ENCODE data around the gene LRRC45. TPM values are rescaled to one million over a fixed set of nuclear protein-coding genes. Genes with fewer than 3 reads are reported as not detected.
"Not testable (repeated sequence)": the region's sequence is repeated elsewhere in the genome, so short reads cannot be mapped to it uniquely, and the experiment has no call there.

LRRC45 gene
- total RNA-seq, 4 donors from 2014 or later, result 16.7 to 18.3 (median 17.6) TPM

- 4% methylated on average over 10 of the region's 10 CpGs for WGBS, 2 donors
- no peak overlapping the region for H3K4me3 ChIP-seq (ENCODE audit: low read depth, poor library complexity, severe bottlenecking)
- DNase-seq (ENCODE audit: low spot score in 2 of 2), result no peak
- intact Hi-C loops (cut with DNase I; ENCODE audit: low total_unique reads), result no loop called here
- TF ChIP-seq POLR2A (IDR thresholded peaks at IDR 0.05) (no peak), CTCF (IDR thresholded peaks at IDR 0.05) (no peak)
Observed at GRCh38 chr17:82037889-82038195, 14.7 kb downstream of the LRRC45 start.

- 85% methylated on average over 16 of the region's 16 CpGs for WGBS, 2 donors
Observed at GRCh38 chr17:82038796-82039409, 15.8 kb downstream of the LRRC45 start.

GRCh38 chr17:82039695-82040299 is 16.7 kb downstream of the LRRC45 start:
- WGBS, 2 donors, result 90 to 99% methylated on average over 7 to 8 of the region's 8 CpGs
- intact Hi-C loops (cut with DNase I; ENCODE audit: low total_unique reads), result no loop called here
- TF ChIP-seq POLR2A (IDR thresholded peaks at IDR 0.05) (no peak), CTCF (IDR thresholded peaks at IDR 0.05) (no peak)
- no peak for DNase-seq (ENCODE audit: low spot score in 2 of 2)
- H3K4me3 ChIP-seq (ENCODE audit: low read depth, poor library complexity, severe bottlenecking), result no peak overlapping the region

More at GRCh38 chr17:82038796-82039409, 15.8 kb downstream of the LRRC45 start:
- H3K4me3 ChIP-seq (ENCODE audit: low read depth, poor library complexity, severe bottlenecking); DNase-seq (ENCODE audit: low spot score in 2 of 2); intact Hi-C loops (cut with DNase I; ENCODE audit: low total_unique reads): not testable (repeated sequence)

- WGBS, 2 donors, result 79 to 83% methylated on average over 17 of the region's 17 CpGs
Observed at GRCh38 chr17:82041144-82041814, 18.2 kb downstream of the LRRC45 start.

GRCh38 chr17:82042649-82043048 is 19.5 kb downstream of the LRRC45 start:
- no peak overlapping the region for H3K4me3 ChIP-seq (ENCODE audit: low read depth, poor library complexity, severe bottlenecking)
- TF ChIP-seq CTCF (IDR thresholded peaks at IDR 0.05) (no peak), POLR2A (IDR thresholded peaks at IDR 0.05) (no peak)
- intact Hi-C loops (cut with DNase I; ENCODE audit: low total_unique reads), result no loop called here
- DNase-seq (ENCODE audit: low spot score in 2 of 2), result no peak
- 83 to 92% methylated on average over 5 to 9 of the region's 9 CpGs for WGBS, 2 donors

More at GRCh38 chr17:82041144-82041814, 18.2 kb downstream of the LRRC45 start:
- H3K4me3 ChIP-seq (ENCODE audit: low read depth, poor library complexity, severe bottlenecking), result no peak overlapping the region
- DNase-seq (ENCODE audit: low spot score in 2 of 2), result no peak
- intact Hi-C loops (cut with DNase I; ENCODE audit: low total_unique reads), result no loop called here
- TF ChIP-seq CTCF (IDR thresholded peaks at IDR 0.05) (no peak), POLR2A (IDR thresholded peaks at IDR 0.05) (no peak)

- intact Hi-C loops (cut with DNase I; ENCODE audit: low total_unique reads), result no loop called here
- TF ChIP-seq CTCF (IDR thresholded peaks at IDR 0.05) (no peak), POLR2A (IDR thresholded peaks at IDR 0.05) (no peak)
- no peak overlapping the region for H3K4me3 ChIP-seq (ENCODE audit: low read depth, poor library complexity, severe bottlenecking)
- WGBS, 2 donors, result 72 to 89% methylated on average over 4 to 16 of the region's 16 CpGs
- no peak for DNase-seq (ENCODE audit: low spot score in 2 of 2)
Observed at GRCh38 chr17:82043507-82043906, 20.4 kb downstream of the LRRC45 start.
